ENCODE measurements around the gene NTM.

DNA sequence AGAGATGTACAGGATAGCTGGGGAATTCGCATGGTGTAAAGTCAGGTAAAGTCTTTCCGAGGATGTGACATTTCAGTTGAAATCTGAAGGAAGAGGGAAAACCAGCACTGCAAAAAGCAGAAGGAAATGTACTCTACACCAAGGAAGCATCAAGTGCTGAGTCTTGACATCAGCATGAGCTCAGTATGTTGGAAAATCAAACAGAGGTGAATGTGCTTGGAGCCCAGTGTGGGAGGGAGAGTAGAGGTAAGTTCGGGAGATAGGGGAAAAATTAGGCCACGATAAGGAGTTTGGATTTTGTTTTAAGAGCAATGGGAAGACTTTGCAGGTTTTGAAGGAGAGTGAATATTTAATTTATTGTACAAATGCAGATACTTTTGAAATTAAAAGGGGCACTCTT is 484.0 kb downstream of the NTM start:
- TF ChIP-seq, protein P1, sequence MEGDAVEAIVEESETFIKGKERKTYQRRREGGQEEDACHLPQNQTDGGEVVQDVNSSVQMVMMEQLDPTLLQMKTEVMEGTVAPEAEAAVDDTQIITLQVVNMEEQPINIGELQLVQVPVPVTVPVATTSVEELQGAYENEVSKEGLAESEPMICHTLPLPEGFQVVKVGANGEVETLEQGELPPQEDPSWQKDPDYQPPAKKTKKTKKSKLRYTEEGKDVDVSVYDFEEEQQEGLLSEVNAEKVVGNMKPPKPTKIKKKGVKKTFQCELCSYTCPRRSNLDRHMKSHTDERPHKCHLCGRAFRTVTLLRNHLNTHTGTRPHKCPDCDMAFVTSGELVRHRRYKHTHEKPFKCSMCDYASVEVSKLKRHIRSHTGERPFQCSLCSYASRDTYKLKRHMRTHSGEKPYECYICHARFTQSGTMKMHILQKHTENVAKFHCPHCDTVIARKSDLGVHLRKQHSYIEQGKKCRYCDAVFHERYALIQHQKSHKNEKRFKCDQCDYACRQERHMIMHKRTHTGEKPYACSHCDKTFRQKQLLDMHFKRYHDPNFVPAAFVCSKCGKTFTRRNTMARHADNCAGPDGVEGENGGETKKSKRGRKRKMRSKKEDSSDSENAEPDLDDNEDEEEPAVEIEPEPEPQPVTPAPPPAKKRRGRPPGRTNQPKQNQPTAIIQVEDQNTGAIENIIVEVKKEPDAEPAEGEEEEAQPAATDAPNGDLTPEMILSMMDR (IDR thresholded peaks at IDR 0.05; ENCODE audit: low read depth, low read length): no peak
- no peak for TF ChIP-seq EZH2phosphoT487 (IDR thresholded peaks at IDR 0.05; ENCODE audit: low read depth)

Data from OCI-LY3 (cell line).